ENCODE data around the gene LYRM4.

GRCh38 chr6:5174756-5175549 is 85.8 kb downstream of the LYRM4 start:
- peak; percentile 61 for TF ChIP-seq CTCF (IDR thresholded peaks at IDR 0.05)
- no peak for TF ChIP-seq ZFX (IDR thresholded peaks at IDR 0.05; ENCODE audit: borderline replicate concordance)
